ENCODE data around the gene CYP2W1.
"Not testable (repeated sequence)": the region's sequence is repeated elsewhere in the genome, so short reads cannot be mapped to it uniquely, and the experiment has no call there.

Gene CYP2W1

DNA sequence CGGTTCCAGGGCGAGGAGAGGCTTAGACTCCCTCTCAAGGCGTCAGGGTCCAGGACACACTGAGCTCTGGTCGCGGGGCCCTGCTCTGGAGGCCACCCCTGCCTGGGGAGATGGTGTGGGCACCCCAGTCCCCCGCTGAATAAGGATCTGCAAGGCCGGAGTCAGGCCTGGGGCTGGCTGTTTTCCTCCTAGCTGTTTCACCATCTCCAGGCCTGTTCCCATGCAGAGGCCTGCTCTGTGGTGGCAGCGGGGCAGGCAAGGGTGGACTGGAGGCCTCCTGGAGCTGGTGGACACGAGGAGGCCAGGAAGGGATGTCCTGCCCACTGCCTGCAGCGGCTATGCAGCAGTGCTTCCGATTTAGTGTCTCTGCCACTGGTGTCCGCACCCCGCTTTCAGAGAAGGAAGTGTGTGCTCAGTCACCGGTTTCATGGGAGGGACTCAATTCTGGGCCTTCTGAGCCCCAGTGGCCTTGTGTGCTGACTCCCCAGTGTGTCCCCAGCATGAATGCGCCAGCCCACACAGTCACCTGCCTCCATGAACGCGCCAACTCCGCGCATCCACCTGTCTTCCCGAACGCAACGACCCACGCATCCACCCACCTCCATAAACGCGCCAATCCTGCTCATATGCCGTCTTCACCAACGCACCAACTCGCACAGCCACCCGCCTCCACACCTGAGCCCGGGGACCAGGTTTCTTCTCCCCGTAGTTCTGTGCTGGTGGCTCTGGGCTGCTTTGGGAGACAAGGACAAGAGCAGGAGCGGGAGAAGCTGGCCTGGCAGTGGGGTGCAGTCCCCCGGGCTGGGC lies 46.9 kb downstream of the CYP2W1 start:
- H3K9ac ChIP-seq = peak overlapping the region; percentile 76; the same call in 1 of the 2 replicates
- H3K4me1 ChIP-seq = peaks cover 76% of the 10 kb centered on the region
- TF ChIP-seq Cebpa-rat (IDR thresholded peaks at IDR 0.05) = no peak
- peaks cover under 1% of the 10 kb centered on the region; the same call in 1 of the 2 replicates for H3K36me3 ChIP-seq
- peaks cover 49% of the 10 kb centered on the region; the same call in 1 of the 2 replicates for H3K27me3 ChIP-seq
- H3K27ac ChIP-seq = peak overlapping the region; percentile 76; the same call in 1 of the 2 replicates
- H3K9me3 ChIP-seq = no peaks in the 10 kb centered on the region
- H3K4me2 ChIP-seq = peak overlapping the region; percentile 91
- peak overlapping the region; percentile 73; the same call in 1 of the 2 replicates for H3K4me3 ChIP-seq
- peaks cover 53% of the 10 kb centered on the region for H4K20me1 ChIP-seq

DNA sequence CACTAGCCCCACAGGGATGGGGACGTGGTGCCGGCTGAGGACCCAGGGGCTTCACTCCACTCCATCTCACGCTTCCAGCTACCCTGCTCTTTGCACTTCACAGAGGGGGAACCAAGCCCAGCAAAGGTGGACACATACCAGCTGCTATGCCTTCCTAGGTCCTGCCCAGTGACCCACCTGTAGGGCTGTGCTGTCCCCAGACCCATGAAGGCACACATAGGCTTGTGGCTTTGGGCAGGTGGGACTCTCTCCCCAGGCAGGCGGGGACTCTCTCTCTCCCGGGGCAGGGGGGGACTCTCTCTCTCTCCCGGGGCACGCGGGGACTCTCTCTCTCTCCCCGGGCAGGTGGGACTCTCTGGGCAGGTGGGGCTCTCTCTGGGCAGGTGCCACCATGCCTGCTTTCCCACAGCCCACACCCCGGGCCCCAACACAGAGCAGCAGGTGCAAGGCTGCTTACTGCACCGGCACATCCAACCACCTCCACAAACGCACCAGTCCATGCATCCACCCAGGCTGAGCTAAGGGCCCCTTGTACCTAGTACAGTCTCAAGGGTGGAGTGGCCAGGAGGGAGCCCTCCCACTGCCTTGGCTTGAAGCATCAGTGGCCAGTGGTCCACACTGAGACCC lies 47.6 kb downstream of the CYP2W1 start:
- Histone ChIP-seq H3K36me3 (peaks cover 7% of the 10 kb centered on the region), H3K9ac (no peak overlapping the region), H4K20me1 (peaks cover 46% of the 10 kb centered on the region), H3K27me3 (peaks cover 46% of the 10 kb centered on the region; the same call in 1 of the 2 replicates), H3K4me3 (no peak overlapping the region), H3K4me2 (peak overlapping the region; percentile 91), H3K4me1 (peaks cover 68% of the 10 kb centered on the region), H3K9me3 (peaks cover 6% of the 10 kb centered on the region), H3K27ac (no peak overlapping the region)
- no peak for TF ChIP-seq Cebpa-rat (IDR thresholded peaks at IDR 0.05)

DNA sequence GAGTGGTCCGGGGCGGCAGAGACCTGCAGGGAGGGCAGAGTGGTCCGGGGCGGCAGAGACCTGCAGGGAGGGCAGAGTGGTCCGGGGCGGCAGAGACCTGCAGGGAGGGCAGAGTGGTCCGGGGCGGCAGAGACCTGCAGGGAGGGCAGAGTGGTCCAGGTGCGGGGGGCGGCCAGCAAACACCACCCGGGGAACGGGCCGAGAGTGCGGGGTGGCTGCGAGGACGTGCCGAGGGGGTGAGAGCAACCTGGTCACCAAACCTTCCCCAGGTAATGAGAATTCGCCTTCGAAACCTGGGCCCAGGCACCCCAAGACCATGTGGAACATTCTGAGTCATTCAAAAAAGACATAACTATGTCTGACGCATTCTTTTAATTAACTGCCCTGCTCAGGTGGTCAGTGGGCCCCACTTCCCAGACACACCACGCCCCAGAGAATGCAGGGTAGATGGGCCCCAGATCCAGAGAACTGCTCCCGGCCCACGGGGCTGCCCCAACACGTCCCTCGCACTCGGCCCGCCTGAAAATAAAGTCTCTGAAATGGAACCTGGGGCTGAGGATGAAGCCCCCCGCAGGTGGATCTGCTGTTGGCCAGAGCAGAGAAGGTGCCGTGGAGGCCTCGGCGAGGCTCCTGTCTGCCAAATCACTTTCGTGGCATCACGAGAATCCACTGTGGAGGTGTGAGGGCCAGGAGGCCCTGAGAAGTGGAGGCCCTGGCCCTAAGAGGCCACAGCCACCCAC lies 48.9 kb downstream of the CYP2W1 start:
- Histone ChIP-seq H3K9me3 (peaks cover 20% of the 10 kb centered on the region), H3K4me2 (no peak overlapping the region), H4K20me1 (peaks cover 32% of the 10 kb centered on the region), H3K9ac (no peak overlapping the region), H3K4me3 (no peak overlapping the region), H3K36me3 (peaks cover 19% of the 10 kb centered on the region), H3K27ac (no peak overlapping the region), H3K27me3 (peaks cover 34% of the 10 kb centered on the region; the same call in 1 of the 2 replicates), H3K4me1 (peaks cover 55% of the 10 kb centered on the region)
- no peak for TF ChIP-seq Cebpa-rat (IDR thresholded peaks at IDR 0.05)

DNA sequence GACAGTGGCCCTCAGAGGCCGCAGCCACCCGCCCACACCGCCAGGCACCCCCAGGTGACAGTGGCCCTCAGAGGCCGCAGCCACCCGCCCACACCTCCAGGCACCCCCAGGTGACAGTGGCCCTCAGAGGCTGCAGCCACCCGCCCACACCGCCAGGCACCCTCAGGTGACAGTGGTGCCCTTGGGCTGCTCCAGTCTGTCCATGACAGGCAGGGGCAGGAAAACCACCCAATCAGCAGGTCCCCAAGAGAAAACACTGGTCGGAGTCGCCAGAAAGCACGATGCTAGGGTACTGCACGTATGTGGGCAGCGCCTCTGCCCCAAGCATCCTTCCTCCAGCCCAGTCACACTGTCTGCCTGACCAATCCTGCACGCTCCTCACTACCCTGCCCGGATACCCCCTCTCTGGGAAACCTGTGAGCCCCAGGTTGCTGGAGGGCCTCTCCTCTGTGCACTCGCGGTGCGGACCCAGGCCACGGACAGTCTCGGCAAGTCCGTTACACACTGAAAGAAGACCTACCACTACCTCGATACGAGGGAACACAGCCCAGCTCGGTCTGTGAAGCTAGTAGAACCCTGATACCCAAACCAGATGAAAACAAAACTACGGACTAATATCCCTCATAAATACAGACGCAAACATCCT lies 49.7 kb downstream of the CYP2W1 start:
- H3K4me1 ChIP-seq = peaks cover 47% of the 10 kb centered on the region
- no peak overlapping the region for H3K27ac ChIP-seq
- H3K4me2 ChIP-seq = no peak overlapping the region
- no peak for TF ChIP-seq Cebpa-rat (IDR thresholded peaks at IDR 0.05)
- peaks cover 25% of the 10 kb centered on the region for H4K20me1 ChIP-seq
- no peak overlapping the region for H3K4me3 ChIP-seq
- H3K9me3 ChIP-seq = peaks cover 20% of the 10 kb centered on the region
- H3K9ac ChIP-seq = no peak overlapping the region
- H3K27me3 ChIP-seq = peaks cover 26% of the 10 kb centered on the region; the same call in 1 of the 2 replicates
- H3K36me3 ChIP-seq = peaks cover 19% of the 10 kb centered on the region

DNA sequence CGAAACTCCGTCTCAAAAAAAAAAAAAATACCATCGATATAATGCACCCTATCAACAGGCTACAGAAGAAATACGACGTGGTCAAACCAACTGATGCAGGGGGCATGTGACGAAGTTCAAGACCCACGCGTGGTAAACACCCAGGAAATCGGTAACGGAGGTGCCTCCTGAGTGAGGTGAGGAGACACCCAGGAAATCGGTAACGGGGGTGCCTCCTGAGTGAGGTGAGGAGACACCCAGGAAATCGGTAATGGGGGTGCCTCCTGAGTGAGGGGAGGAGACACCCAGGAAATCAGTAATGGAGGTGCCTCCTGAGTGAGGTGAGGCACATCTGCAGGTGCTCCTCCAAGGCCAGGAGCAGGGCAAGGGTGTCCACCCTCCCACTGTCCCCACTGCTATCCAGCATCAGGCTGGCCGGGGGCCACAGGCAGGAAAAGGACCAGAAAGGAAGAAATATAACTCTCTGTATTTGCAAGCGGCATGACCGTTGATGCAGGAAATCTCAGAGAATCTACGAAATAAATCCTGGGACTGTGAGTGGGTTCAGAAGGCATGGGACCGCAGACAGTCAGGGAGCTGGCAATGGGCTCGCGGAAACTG lies 50.7 kb downstream of the CYP2W1 start:
- Histone ChIP-seq H3K4me1 (peaks cover 38% of the 10 kb centered on the region), H3K4me2 (0 out of 2 replicates have a peak overlapping the region, but pooled peaks have one; percentile 8), H4K20me1 (peaks cover 19% of the 10 kb centered on the region; the same call in 1 of the 2 replicates), H3K36me3 (peaks cover 19% of the 10 kb centered on the region), H3K27ac (no peak overlapping the region), H3K27me3 (peaks cover 17% of the 10 kb centered on the region; the same call in 1 of the 2 replicates), H3K4me3 (no peak overlapping the region), H3K9ac (no peak overlapping the region), H3K9me3 (peaks cover 20% of the 10 kb centered on the region)
- TF ChIP-seq Cebpa-rat (IDR thresholded peaks at IDR 0.05) = no peak

DNA sequence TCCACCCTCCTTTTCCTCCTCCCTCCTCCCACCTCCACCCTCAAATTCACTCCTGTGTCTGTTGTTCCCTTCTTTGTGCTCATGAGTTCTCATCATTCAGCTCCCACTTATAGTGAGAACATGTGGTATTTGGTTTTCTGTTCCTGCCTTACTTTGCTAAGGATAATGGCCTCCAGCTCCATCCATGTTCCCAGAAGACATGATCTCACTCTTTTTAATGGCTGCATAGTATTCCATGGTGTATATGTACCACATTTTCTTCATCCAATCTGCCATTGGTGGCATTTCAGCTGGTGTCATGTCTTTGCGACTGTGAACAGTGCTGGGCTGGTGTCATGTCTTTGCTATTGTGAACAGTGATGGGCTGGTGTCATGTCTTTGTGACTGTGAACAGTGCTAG lies 51.8 kb downstream of the CYP2W1 start:
- Histone ChIP-seq H3K4me1 (peaks cover 27% of the 10 kb centered on the region), H4K20me1 (peaks cover 15% of the 10 kb centered on the region; the same call in 1 of the 2 replicates), H3K36me3 (peaks cover 19% of the 10 kb centered on the region), H3K9me3 (peaks cover 20% of the 10 kb centered on the region)
- not testable (repeated sequence) for H3K4me2 ChIP-seq, H3K4me3 ChIP-seq, H3K9ac ChIP-seq, H3K27ac ChIP-seq, H3K27me3 ChIP-seq

DNA sequence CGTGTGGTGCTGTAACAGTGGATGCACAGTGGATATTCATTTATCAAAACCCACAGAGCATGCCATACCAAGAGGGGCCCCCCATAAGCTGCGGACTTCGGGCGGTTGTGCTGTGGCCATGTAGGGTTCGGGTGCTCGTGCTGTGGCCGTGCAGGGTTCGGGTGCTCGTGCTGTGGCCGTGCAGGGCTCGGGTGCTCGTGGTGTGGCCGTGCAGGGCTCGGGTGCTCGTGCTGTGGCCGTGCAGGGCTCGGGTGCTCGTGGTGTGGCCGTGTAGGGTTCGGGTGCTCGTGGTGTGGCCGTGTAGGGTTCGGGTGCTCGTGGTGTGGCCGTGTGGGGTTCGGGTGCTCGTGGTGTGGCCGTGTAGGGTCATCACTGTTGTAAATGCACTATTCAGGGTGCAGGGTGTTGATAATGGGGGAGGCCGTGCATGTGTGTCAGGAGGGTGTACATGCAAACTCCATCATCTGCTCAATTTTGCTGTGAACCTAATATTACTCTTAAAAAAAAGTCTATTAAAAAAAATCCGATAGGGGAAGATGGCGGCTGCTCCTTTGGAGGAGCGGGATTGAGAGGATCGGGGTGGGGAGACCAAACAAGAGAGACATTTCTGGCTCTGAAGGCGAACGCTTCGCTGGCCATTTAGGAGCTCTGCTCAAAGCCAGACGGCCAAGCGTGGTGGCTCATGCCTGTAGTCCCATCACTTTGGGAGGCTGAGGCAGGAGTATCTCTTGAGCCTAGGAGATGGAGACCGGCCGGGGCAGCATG lies 53.4 kb downstream of the CYP2W1 start:
- Histone ChIP-seq H3K4me1 (peaks cover 13% of the 10 kb centered on the region), H3K36me3 (peaks cover 19% of the 10 kb centered on the region), H4K20me1 (0 out of 2 replicates have a peak, but pooled peaks cover 13% of the 10 kb centered on the region), H3K9me3 (peaks cover 20% of the 10 kb centered on the region)
- not testable (repeated sequence) for H3K4me2 ChIP-seq, H3K9ac ChIP-seq, H3K27ac ChIP-seq, H3K27me3 ChIP-seq, H3K4me3 ChIP-seq
